Astrocyte of the cerebellum (primary cell): ENCODE results near the gene PC.

Experiments used
- DNase-seq: peaks from one replicate; pipeline ENCODE4 v3.0.0-alpha.2; 2011; ENCODE audit warnings: low read depth
- H3K4me3 ChIP-seq: 2 replicates; pipeline ENCODE4 v1.5.1; 2011; ENCODE audit warnings: mild to moderate bottlenecking, low read depth, low read length, moderate library complexity
- in situ Hi-C: cut with HindIII; loops from 2 replicates; pipeline ENCODE4 v1.10.0; 2017; ENCODE audit warnings: low sequenced_read_pairs
- TF ChIP-seq, protein P1 (sequence below): IDR thresholded peaks from 2 replicates; pipeline ENCODE4 v1.5.1; 2012; ENCODE audit warnings: low read length, low read depth, moderate library complexity, mild to moderate bottlenecking; ENCODE audit errors: missing control alignments

PC gene

GRCh38 chr11:66902486-66903177 is 55.6 kb downstream of the PC start:
- no peak for DNase-seq
- in situ Hi-C loops, result no loop called here
- TF ChIP-seq, protein P1, sequence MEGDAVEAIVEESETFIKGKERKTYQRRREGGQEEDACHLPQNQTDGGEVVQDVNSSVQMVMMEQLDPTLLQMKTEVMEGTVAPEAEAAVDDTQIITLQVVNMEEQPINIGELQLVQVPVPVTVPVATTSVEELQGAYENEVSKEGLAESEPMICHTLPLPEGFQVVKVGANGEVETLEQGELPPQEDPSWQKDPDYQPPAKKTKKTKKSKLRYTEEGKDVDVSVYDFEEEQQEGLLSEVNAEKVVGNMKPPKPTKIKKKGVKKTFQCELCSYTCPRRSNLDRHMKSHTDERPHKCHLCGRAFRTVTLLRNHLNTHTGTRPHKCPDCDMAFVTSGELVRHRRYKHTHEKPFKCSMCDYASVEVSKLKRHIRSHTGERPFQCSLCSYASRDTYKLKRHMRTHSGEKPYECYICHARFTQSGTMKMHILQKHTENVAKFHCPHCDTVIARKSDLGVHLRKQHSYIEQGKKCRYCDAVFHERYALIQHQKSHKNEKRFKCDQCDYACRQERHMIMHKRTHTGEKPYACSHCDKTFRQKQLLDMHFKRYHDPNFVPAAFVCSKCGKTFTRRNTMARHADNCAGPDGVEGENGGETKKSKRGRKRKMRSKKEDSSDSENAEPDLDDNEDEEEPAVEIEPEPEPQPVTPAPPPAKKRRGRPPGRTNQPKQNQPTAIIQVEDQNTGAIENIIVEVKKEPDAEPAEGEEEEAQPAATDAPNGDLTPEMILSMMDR, result no peak

DNA sequence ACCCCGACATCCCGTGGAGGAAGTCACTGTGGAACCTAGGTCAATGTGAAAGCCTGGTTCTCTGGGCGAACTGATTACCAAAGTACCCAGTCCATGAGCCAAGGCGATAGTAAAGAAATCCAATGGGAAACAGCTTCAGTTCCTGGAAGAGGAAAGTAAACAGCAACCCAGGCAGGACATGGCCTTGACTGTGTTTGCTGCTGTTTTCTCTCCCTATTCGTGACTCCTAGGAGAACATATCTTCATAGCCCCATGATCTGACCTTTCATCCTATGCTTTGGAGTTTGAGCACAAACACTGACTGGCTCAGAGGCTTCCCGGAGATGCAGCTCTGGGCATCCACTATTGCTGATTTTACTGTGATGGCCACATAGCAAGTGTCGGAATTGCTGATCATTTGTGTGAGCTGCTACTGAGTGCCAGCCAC is 56.2 kb downstream of the PC start:
- H3K4me3 ChIP-seq, result no peak overlapping the region
- TF ChIP-seq, protein P1, result no peak
- no peak for DNase-seq
- in situ Hi-C loops, result no loop called here

More at GRCh38 chr11:66902486-66903177, 55.6 kb downstream of the PC start:
- no peak overlapping the region for H3K4me3 ChIP-seq

GRCh38 chr11:66894141-66894540 is 64.0 kb downstream of the PC start:
- TF ChIP-seq, protein P1, result no peak
- H3K4me3 ChIP-seq, result no peak overlapping the region
- in situ Hi-C loops, result no loop called here
- DNase-seq, result no peak

DNA sequence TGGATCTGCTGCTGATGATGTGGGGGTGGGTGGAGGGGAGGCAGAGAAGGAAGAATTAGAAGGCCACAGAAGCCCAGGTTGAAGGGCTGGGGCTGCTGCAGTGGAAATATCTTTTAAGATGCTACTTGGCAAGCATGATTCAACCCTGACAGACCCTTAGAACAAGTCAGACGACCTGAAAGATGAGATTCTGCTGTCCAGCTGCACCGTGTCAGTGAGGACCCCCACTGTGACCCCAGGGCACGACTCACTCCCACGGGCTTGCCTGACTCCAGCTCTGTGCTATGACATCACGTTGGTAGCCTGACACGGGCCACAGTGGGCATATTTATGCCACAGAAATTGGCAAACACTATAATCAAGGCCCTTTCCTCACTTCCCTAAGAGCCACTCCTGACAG is 65.3 kb downstream of the PC start:
- no peak for DNase-seq
- TF ChIP-seq, protein P1, result no peak
- H3K4me3 ChIP-seq, result no peak overlapping the region
- in situ Hi-C loops, result no loop called here

GRCh38 chr11:66891851-66892660 is 66.1 kb downstream of the PC start:
- peak; percentile 62 for DNase-seq
- no peak overlapping the region for H3K4me3 ChIP-seq
- in situ Hi-C loops, result no loop called here
- TF ChIP-seq, protein P1, result no peak

DNA sequence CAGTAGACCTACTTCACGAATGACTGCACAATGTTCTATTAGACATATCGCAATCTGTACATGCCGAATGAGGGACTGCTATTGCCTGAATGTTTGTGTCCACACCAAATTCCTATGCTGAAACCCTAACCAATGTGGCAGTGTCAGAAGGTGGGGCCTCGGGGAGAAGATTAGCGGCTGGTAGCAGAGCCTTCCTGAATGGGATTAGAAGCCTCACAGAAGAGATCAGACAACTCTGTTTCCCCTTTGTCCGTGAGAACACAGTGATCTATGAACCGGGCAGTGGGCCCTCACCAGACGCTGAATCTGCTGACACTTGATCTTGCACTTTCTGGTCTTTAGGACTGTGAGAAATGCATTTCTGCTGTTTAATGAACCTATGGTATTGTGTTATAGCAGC is 68.2 kb downstream of the PC start:
- in situ Hi-C loops, result loop anchor here (10.0 kb wide), 1 partner anchor 185 kb away; no protein-coding TSS in a partner anchor
- H3K4me3 ChIP-seq, result no peak overlapping the region
- DNase-seq, result no peak
- TF ChIP-seq, protein P1, result no peak
